Endothelial cell of umbilical vein (primary cell): ENCODE data around the gene RIPPLY1. TPM values are rescaled to one million over a fixed set of nuclear protein-coding genes. Genes with fewer than 3 reads are reported as not detected.

Source experiments
- Bru-seq: library from RNA; stranded (reverse); fragments of 400-500 nt; gene quantifications from one replicate; lab custom pipeline; 2021; lab: Mats Ljungman, UMichigan
- BruChase-seq, 2 experiments: library from RNA; stranded (reverse); fragments of 400-500 nt; gene quantifications; one replicate each; lab custom pipeline; 2021; lab: Mats Ljungman, UMichigan
- BruUV-seq: library from RNA; stranded (reverse); fragments of 400-500 nt; replicated peaks from 2 replicates; lab custom pipeline; 2021; lab: Mats Ljungman, UMichigan
- CTCF ChIA-PET: fragments of 300-600, 350-600 bp; sonication (Branson Sonifier 250); formaldehyde crosslinking; loops from one replicate; lab custom pipeline; 2021; ENCODE audit warnings: antibody characterized with exemption, inconsistent platforms; lab: Charles Lee
- POLR2A ChIA-PET: fragments of 300-600, 350-600 bp; sonication (Branson Sonifier 250); formaldehyde crosslinking; loops from one replicate; lab custom pipeline; 2021; ENCODE audit warnings: antibody characterized with exemption, inconsistent platforms; lab: Charles Lee
- DNase-seq: peaks from one replicate; pipeline ENCODE4 v3.0.0-alpha.2; 2011; ENCODE audit warnings: low read depth, low spot score
- FAIRE-seq: peaks from 2 replicates; lab custom pipeline; 2011; peaks lifted over from hg19 to GRCh38; lab: Jason Lieb, UNC
- H2AFZ ChIP-seq: 2 replicates; pipeline ENCODE4 v1.6.0; 2012; ENCODE audit warnings: low read depth, low read length, control low read depth, inconsistent platforms
- H3K27ac ChIP-seq: 2 replicates; pipeline ENCODE4 v1.5.1; 2011; ENCODE audit warnings: low read depth, mild to moderate bottlenecking, control low read depth, low read length, moderate library complexity; ENCODE audit not compliant: insufficient read depth
- H3K27me3 ChIP-seq, 2 experiments: 2 replicates each; pipeline versions ENCODE4 v1.6.0 to v1.6.1; 2011; ENCODE audit warnings: low read length in 2 of 2, mixed read lengths in 1 of 2; ENCODE audit not compliant: control insufficient read depth in 2 of 2, insufficient read depth in 2 of 2
- H3K36me3 ChIP-seq, 2 experiments: 2 replicates in 1 of 2; 3 replicates in 1 of 2; pipeline ENCODE4 v1.5.1; 2011; ENCODE audit warnings: low read length in 2 of 2, mild to moderate bottlenecking in 1 of 2, moderate library complexity in 1 of 2; ENCODE audit not compliant: control insufficient read depth in 2 of 2, insufficient read depth in 2 of 2; ENCODE audit errors: extremely low read depth in 1 of 2
- H3K4me1 ChIP-seq: 3 replicates; pipeline ENCODE4 v1.5.1; 2011; ENCODE audit warnings: mild to moderate bottlenecking, low read length; ENCODE audit not compliant: control insufficient read depth, insufficient read depth; ENCODE audit errors: extremely low read depth
- H3K4me2 ChIP-seq: 2 replicates; pipeline ENCODE4 v1.6.1; 2011; ENCODE audit warnings: low read length, control low read depth, mixed read lengths; ENCODE audit not compliant: insufficient read depth
- H3K4me3 ChIP-seq, 3 experiments: fragments of 200-600 bp in 1 of 3; sonication (generic), shearing (Covaris generic) in 1 of 3; replicated peaks in 1 of 3; 2 replicates each; pipeline ENCODE4 v1.5.1; 2011 to 2016; ENCODE audit warnings: control low read depth in 3 of 3, low read length in 3 of 3, mild to moderate bottlenecking in 2 of 3, inconsistent platforms in 1 of 3, low read depth in 1 of 3, moderate library complexity in 1 of 3; ENCODE audit not compliant: insufficient read depth in 1 of 3
- H3K79me2 ChIP-seq: 2 replicates; pipeline ENCODE4 v1.6.0; 2012; ENCODE audit warnings: low read length, inconsistent platforms; ENCODE audit not compliant: control insufficient read depth, insufficient read depth
- H3K9ac ChIP-seq: replicated peaks from 2 replicates; pipeline ENCODE3; 2011; ENCODE audit warnings: low read length, control low read depth; ENCODE audit not compliant: insufficient read depth; ENCODE audit errors: extremely low read depth
- H3K9me1 ChIP-seq: replicated peaks from 3 replicates; pipeline ENCODE4 v1.6.0; 2011; ENCODE audit warnings: mild to moderate bottlenecking, low read length; ENCODE audit not compliant: control insufficient read depth, insufficient read depth; ENCODE audit errors: extremely low read depth
- H3K9me3 ChIP-seq: replicated peaks from 2 replicates; pipeline ENCODE4 v1.5.1; 2012; ENCODE audit warnings: low read length, inconsistent platforms; ENCODE audit not compliant: control insufficient read depth, insufficient read depth
- H4K20me1 ChIP-seq: replicated peaks from 2 replicates; pipeline ENCODE3; 2011; ENCODE audit warnings: mild to moderate bottlenecking, low read length; ENCODE audit not compliant: control insufficient read depth, insufficient read depth; ENCODE audit errors: extremely low read depth
- CTCF ChIP-seq, 2 donors: IDR thresholded peaks; 1 replicate in 1 of 2; 2 replicates in 1 of 2; pipeline ENCODE4 v1.5.1; 2011; ENCODE audit warnings: low read length in 2 of 2, mild to moderate bottlenecking in 2 of 2, moderate library complexity in 2 of 2, control low read depth in 1 of 2, inconsistent platforms in 1 of 2, low read depth in 1 of 2; ENCODE audit not compliant: insufficient read depth in 1 of 2; ENCODE audit errors: extremely low read depth in 1 of 2
- EZH2 ChIP-seq: IDR thresholded peaks from 2 replicates; pipeline ENCODE4 v1.6.1; 2012; ENCODE audit warnings: borderline replicate concordance, low read depth, mild to moderate bottlenecking, moderate library complexity, low read length, inconsistent platforms; ENCODE audit not compliant: severe bottlenecking
- FOS ChIP-seq: IDR thresholded peaks from 2 replicates; pipeline ENCODE4 v1.6.1; 2011; ENCODE audit warnings: mild to moderate bottlenecking, low read length, moderate library complexity, borderline replicate concordance; ENCODE audit not compliant: insufficient read depth
- GATA2 ChIP-seq: IDR thresholded peaks from 2 replicates; pipeline ENCODE4 v1.7.0; 2011; ENCODE audit warnings: low read depth, mild to moderate bottlenecking, moderate library complexity, mixed read lengths, low read length; ENCODE audit not compliant: insufficient read length, insufficient read depth
- JUN ChIP-seq: IDR thresholded peaks from 2 replicates; pipeline ENCODE4 v1.6.1; 2011; ENCODE audit warnings: borderline replicate concordance, low read depth; ENCODE audit not compliant: insufficient read length, insufficient read depth
- MYC ChIP-seq: IDR thresholded peaks from one replicate; pipeline ENCODE4 v1.6.1; 2011; ENCODE audit warnings: mild to moderate bottlenecking, low read depth, low read length
- POLR2A ChIP-seq: IDR thresholded peaks from 2 replicates; pipeline ENCODE4 v1.6.1; 2012; ENCODE audit warnings: low read depth, mild to moderate bottlenecking, control low read depth, low read length
- POLR2AphosphoS5 ChIP-seq: IDR thresholded peaks from 2 replicates; pipeline ENCODE4 v1.6.1; 2012; ENCODE audit warnings: low read depth, mild to moderate bottlenecking, control low read depth, low read length, moderate library complexity; ENCODE audit not compliant: insufficient read depth
- dilution Hi-C: fragments of 300-500 bp; cut with MboI; formaldehyde crosslinking; loops from one replicate; pipeline ENCODE4 v1.15.0; 2019; ENCODE audit warnings: low sequenced_read_pairs; ENCODE audit not compliant: extremely low pct_ligation_motif_present
- intact Hi-C: fragments of 100-400 bp; cut with micrococcal nuclease; formaldehyde crosslinking; loops from one replicate; pipeline ENCODE4 v1.10.0; 2022
- long read RNA-seq: library from polyadenylated mRNA; stranded (forward); transcript quantifications from one replicate; pipeline ENCODE4 v2.0.0, GENCODE V29; 2021
- polyA minus RNA-seq, 3 experiments: library from RNA; depleted of rRNA, polyadenylated mRNA; stranded (reverse); fragments of >200 nt; gene quantifications; 1 replicate in 1 of 3; 2 replicates in 2 of 3; pipeline ENCODE4 v1.2.3, GENCODE V29; 2011
- polyA plus RNA-seq, 4 experiments: library from polyadenylated mRNA; depleted of rRNA in 3 of 4; stranded (reverse) in 3 of 4; unstranded in 1 of 4; fragments of >200 nt; gene quantifications; 2 replicates each; pipeline versions ENCODE4 v1.2.1 to v1.2.3, GENCODE V29; 2011 to 2012; ENCODE audit warnings: missing spikeins in 1 of 4
- total RNA-seq: library from RNA; stranded (reverse); gene quantifications from 2 replicates; pipeline ENCODE4 v1.2.3, GENCODE V29; 2021
- TF ChIP-seq, protein P1 (sequence below): IDR thresholded peaks from 2 replicates; pipeline ENCODE4 v1.6.1; 2011; ENCODE audit not compliant: insufficient read depth, insufficient read length

The RIPPLY1 gene, protein sequence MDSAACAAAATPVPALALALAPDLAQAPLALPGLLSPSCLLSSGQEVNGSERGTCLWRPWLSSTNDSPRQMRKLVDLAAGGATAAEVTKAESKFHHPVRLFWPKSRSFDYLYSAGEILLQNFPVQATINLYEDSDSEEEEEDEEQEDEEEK
- total RNA-seq (not detected in 2 replicates), polyA plus RNA-seq (not detected in 2 replicates), polyA minus RNA-seq (not detected in 2 replicates), Bru-seq, nascent RNA (not detected), BruChase-seq, experiment 1, labeled RNA remaining after a 6-hour chase (not detected), BruChase-seq, experiment 2, labeled RNA remaining after a 2-hour chase (not detected)
- polyA plus RNA-seq (2011; cell fraction: cytosol; rRNA removed), result not detected in 2 replicates
- not detected in 2 replicates for polyA plus RNA-seq (2011; cell fraction: nucleus; rRNA removed)
- not detected in 2 replicates for polyA plus RNA-seq (2012)
- not detected for polyA minus RNA-seq (2011; cell fraction: cytosol; rRNA and poly(A)+ RNA removed)
- polyA minus RNA-seq (2011; cell fraction: nucleus; rRNA and poly(A)+ RNA removed), result not detected in 2 replicates
- long read RNA-seq, result 0 reads

DNA sequence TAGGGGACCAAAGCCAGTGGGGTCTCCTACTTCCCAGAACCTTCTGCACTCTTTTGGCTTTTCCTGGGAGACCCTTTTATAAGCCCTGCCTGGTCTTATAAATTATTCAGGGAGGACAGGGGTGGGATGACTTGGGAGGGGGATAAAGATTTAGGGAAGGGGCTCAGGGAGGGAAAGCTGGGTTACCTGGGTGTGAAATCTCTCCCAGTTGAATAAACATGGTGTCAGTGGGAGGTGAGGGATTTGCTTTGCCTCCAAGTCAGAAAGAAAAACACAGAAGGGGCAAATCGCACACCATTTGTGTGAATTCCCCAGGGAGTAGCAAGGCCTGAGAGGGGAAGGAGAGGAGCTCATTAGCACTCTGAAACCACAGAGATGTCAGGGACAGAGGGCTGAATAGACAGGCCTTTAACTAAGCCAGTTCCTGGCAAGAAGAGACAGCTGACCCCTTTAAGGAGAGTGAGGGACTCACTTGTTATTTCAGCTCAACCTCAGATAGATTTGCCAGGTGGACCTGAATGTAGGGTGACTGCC is at the start of gene RIPPLY1:
RIPPLY1 (minus strand) TSS at position 51 of the 534 bp plus-strand sequence. CDS start 54 bp downstream, outside the sequence.
- Histone ChIP-seq H3K9me1 (no peaks in the 10 kb centered on the region), H3K4me1 (no peaks in the 10 kb centered on the region), H3K4me2 (no peak within 1 kb of the TSS), H3K79me2 (no peaks in the 10 kb centered on the region), H3K27ac (no peak within 1 kb of the TSS), H3K36me3 (no peaks in the 10 kb centered on the region), H4K20me1 (no peaks in the 10 kb centered on the region), H3K4me3 (no peak within 1 kb of the TSS), H2AFZ (no peak within 1 kb of the TSS), H3K27me3 (no peaks in the 10 kb centered on the region), H3K9ac (no peak within 1 kb of the TSS), H3K9me3 (no peaks in the 10 kb centered on the region)
- ChIA-PET POLR2A (no interaction called here), CTCF (interaction anchor here (1.4 to 7.7 kb wide), 3 partner anchors 9 to 57 kb away, joined by 4 to 85 read pairs (median 5); no protein-coding TSS in a partner anchor)
- no peak for FAIRE-seq
- dilution Hi-C loops, result no loop called here
- TF ChIP-seq, protein P1, sequence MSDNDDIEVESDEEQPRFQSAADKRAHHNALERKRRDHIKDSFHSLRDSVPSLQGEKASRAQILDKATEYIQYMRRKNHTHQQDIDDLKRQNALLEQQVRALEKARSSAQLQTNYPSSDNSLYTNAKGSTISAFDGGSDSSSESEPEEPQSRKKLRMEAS, result no peak
- TF ChIP-seq MYC (no peak), EZH2 (no peak), POLR2A (no peak), JUN (no peak), POLR2AphosphoS5 (no peak), CTCF (IDR thresholded peaks at IDR 0.05; ENCODE audit: extremely low read depth in 1 of 2, insufficient read depth in 1 of 2, low read depth in 1 of 2, low read length in 2 of 2) (no peak), GATA2 (no peak), FOS (no peak)
- no peak for DNase-seq
- intact Hi-C loops, result no loop called here
- no TSS peak for BruUV-seq
